K562 (cell line): ENCODE data around the gene VSIG4. TPM values are rescaled to one million over a fixed set of nuclear protein-coding genes. Genes with fewer than 3 reads are reported as not detected.

Experiments
- BRD9 ChIP-seq: fragments of 450-650 bp; IDR thresholded peaks from 2 replicates; pipeline ENCODE4 v1.6.1; 2018; ENCODE audit warnings: low read depth; ENCODE audit not compliant: partially characterized antibody
- CSDE1 ChIP-seq, 2 experiments: fragments of 450-650 bp; IDR thresholded peaks; 2 replicates each; pipeline ENCODE4 v1.6.1; 2016; ENCODE audit warnings: mild to moderate bottlenecking in 1 of 2
- HMG20B ChIP-seq: fragments of 250-450 bp; sonication (Bioruptor Pico); IDR thresholded peaks from 2 replicates; pipeline ENCODE4 v1.5.0; 2021; ENCODE audit warnings: mild to moderate bottlenecking
- MIER1 ChIP-seq: fragments of 450-650 bp; IDR thresholded peaks from 2 replicates; pipeline ENCODE4 v1.6.1; 2016; ENCODE audit warnings: antibody characterized with exemption, mild to moderate bottlenecking, low read depth
- NCOA4 ChIP-seq: fragments of 450-650 bp; IDR thresholded peaks from 2 replicates; pipeline ENCODE4 v1.6.1; 2018; ENCODE audit warnings: mild to moderate bottlenecking; ENCODE audit not compliant: partially characterized antibody
- NFE2L1 ChIP-seq: fragments of 450-650 bp; IDR thresholded peaks from 2 replicates; pipeline ENCODE4 v1.6.1; 2016; ENCODE audit warnings: missing genetic modification characterization, low read depth, mild to moderate bottlenecking, missing compliant biosample characterization, moderate library complexity, borderline replicate concordance
- NFYB ChIP-seq: IDR thresholded peaks from 2 replicates; pipeline ENCODE4 v1.6.1; 2011; ENCODE audit warnings: mild to moderate bottlenecking, moderate library complexity; ENCODE audit not compliant: insufficient read length; ENCODE audit errors: extremely low read depth
- POU5F1 ChIP-seq: fragments of 150-350 bp; IDR thresholded peaks from 2 replicates; pipeline ENCODE4 v1.6.1; 2014; ENCODE audit warnings: borderline replicate concordance, low read length, low read depth, mild to moderate bottlenecking; ENCODE audit not compliant: partially characterized antibody
- RCOR1 ChIP-seq, 2 experiments: IDR thresholded peaks; 2 replicates each; pipeline ENCODE4 v1.6.1; 2012; ENCODE audit warnings: low read depth in 2 of 2, low read length in 2 of 2, borderline replicate concordance in 1 of 2, improper control_type of control experiment in 1 of 2
- TSC22D4 ChIP-seq: fragments of 450-650 bp; IDR thresholded peaks from 2 replicates; pipeline ENCODE4 v1.6.1; 2016; ENCODE audit warnings: missing genetic modification characterization, missing biosample characterization, control low read depth
- polyA plus RNA-seq, 8 experiments: library from polyadenylated mRNA; depleted of rRNA in 4 of 8; stranded (reverse) in 5 of 8; unstranded in 3 of 8; fragments of >200 nt; fragmentation: Nextera tagmentation in 2 of 8; fragmentation: Illumina TruSeq in 1 of 8; extraction: Ambion mirVana in 2 of 8; extraction: Trizol in 1 of 8; gene quantifications; 2 replicates each; pipeline versions ENCODE4 v1.2.1 to v1.2.3, GENCODE V29; 2011 to 2014; ENCODE audit warnings: inconsistent platforms in 1 of 8, missing spikeins in 1 of 8
- total RNA-seq, 7 experiments: library from RNA; depleted of rRNA in 6 of 7; stranded (reverse); fragments of >200 nt in 6 of 7; fragmentation: Illumina TruSeq in 2 of 7; extraction: Trizol in 2 of 7; gene quantifications; 2 replicates each; pipeline versions ENCODE4 v1.2.1 to v1.2.3, GENCODE V29; 2011 to 2021; ENCODE audit warnings: low replicate concordance in 1 of 7
- TF ChIP-seq, protein P1 (sequence below): sonication (generic); formaldehyde crosslinking; IDR thresholded peaks from 2 replicates; pipeline ENCODE4 v1.8.0; 2022; ENCODE audit warnings: mild to moderate bottlenecking, missing genetic modification reagents, borderline replicate concordance
- TF ChIP-seq, protein P2 (sequence below): fragments of 250-450 bp; sonication (Bioruptor Pico); IDR thresholded peaks from 2 replicates; pipeline ENCODE4 v1.4.0; 2020; ENCODE audit warnings: mild to moderate bottlenecking
- TF ChIP-seq, protein P3 (sequence below): fragments of 450-650 bp; IDR thresholded peaks from 2 replicates; pipeline ENCODE4 v1.6.1; 2017; ENCODE audit warnings: antibody characterized with exemption, mild to moderate bottlenecking
- TF ChIP-seq, protein P4 (sequence below): fragments of 450-650 bp; IDR thresholded peaks from 2 replicates; pipeline ENCODE4 v1.6.1; 2017; ENCODE audit warnings: mild to moderate bottlenecking, moderate library complexity
- TF ChIP-seq, protein P5 (sequence below): fragments of 250-450 bp; sonication (Bioruptor Pico); IDR thresholded peaks from 2 replicates; pipeline ENCODE4 v1.9.0; 2021; ENCODE audit warnings: mild to moderate bottlenecking, inconsistent platforms

The VSIG4 gene
- total and polyA plus RNA-seq, 9 of the 15 experiments (the other 6 are each of a cell fraction or from before 2014, with no cell fraction given): 0.22 to 1.6 (median 0.46) TPM; not detected in 1

DNA sequence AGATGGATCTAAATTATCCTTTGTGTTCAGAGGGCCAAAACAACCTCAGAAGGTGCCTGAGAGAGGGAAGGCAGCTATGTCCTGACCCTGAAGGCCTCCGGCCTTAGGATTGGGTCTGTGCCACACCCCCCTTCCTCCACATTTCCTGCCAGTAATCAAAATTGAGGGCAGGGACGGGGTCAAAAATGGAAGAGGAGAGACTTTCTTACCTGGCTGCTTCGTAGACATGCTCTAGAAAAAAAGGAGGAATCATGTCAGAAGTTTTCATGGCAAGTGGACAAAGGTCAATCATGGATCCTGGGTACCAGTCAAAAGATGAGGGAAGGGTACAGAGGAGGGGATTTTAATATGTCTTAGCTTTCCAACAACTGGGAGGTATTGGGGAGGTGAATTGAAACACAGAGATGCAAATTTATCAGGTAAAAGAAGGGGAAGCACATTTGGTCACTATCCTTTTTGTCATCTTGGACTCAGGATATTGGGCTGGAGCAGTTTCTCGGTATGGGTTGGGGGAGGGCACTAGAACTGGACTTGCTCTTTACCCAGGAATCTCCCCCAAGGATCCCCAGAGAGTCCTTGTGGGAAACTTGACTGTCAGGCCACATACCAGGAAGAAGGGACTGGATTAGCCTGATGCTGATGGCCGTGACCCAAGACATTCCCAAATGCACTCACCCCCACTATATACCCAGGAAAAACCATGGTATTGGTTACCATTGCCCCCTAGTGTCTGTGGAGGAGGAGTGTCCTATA is 17.1 kb downstream of the VSIG4 start (continued):
- TF ChIP-seq RCOR1 (IDR thresholded peaks at IDR 0.05; ENCODE audit: borderline replicate concordance in 1 of 2, low read depth in 2 of 2, low read length in 2 of 2) (no peak), POU5F1 (no peak), NFYB (no peak), CSDE1 (IDR thresholded peaks at IDR 0.05) (no peak), NCOA4 (no peak), TSC22D4 (tag) (no peak), MIER1 (no peak), BRD9 (no peak), HMG20B (CRISPR knock-in tag) (peak; percentile 67; the same call in 1 of the 2 replicates), NFE2L1 (tag) (no peak)
- TF ChIP-seq, protein P1, sequence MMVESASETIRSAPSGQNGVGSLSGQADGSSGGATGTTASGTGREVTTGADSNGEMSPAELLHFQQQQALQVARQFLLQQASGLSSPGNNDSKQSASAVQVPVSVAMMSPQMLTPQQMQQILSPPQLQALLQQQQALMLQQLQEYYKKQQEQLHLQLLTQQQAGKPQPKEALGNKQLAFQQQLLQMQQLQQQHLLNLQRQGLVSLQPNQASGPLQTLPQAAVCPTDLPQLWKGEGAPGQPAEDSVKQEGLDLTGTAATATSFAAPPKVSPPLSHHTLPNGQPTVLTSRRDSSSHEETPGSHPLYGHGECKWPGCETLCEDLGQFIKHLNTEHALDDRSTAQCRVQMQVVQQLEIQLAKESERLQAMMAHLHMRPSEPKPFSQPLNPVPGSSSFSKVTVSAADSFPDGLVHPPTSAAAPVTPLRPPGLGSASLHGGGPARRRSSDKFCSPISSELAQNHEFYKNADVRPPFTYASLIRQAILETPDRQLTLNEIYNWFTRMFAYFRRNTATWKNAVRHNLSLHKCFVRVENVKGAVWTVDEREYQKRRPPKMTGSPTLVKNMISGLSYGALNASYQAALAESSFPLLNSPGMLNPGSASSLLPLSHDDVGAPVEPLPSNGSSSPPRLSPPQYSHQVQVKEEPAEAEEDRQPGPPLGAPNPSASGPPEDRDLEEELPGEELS: no peak
- TF ChIP-seq, protein P2, sequence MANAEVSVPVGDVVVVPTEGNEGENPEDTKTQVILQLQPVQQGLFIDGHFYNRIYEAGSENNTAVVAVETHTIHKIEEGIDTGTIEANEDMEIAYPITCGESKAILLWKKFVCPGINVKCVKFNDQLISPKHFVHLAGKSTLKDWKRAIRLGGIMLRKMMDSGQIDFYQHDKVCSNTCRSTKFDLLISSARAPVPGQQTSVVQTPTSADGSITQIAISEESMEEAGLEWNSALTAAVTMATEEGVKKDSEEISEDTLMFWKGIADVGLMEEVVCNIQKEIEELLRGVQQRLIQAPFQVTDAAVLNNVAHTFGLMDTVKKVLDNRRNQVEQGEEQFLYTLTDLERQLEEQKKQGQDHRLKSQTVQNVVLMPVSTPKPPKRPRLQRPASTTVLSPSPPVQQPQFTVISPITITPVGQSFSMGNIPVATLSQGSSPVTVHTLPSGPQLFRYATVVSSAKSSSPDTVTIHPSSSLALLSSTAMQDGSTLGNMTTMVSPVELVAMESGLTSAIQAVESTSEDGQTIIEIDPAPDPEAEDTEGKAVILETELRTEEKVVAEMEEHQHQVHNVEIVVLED (CRISPR knock-in tag): no peak
- TF ChIP-seq, protein P3, sequence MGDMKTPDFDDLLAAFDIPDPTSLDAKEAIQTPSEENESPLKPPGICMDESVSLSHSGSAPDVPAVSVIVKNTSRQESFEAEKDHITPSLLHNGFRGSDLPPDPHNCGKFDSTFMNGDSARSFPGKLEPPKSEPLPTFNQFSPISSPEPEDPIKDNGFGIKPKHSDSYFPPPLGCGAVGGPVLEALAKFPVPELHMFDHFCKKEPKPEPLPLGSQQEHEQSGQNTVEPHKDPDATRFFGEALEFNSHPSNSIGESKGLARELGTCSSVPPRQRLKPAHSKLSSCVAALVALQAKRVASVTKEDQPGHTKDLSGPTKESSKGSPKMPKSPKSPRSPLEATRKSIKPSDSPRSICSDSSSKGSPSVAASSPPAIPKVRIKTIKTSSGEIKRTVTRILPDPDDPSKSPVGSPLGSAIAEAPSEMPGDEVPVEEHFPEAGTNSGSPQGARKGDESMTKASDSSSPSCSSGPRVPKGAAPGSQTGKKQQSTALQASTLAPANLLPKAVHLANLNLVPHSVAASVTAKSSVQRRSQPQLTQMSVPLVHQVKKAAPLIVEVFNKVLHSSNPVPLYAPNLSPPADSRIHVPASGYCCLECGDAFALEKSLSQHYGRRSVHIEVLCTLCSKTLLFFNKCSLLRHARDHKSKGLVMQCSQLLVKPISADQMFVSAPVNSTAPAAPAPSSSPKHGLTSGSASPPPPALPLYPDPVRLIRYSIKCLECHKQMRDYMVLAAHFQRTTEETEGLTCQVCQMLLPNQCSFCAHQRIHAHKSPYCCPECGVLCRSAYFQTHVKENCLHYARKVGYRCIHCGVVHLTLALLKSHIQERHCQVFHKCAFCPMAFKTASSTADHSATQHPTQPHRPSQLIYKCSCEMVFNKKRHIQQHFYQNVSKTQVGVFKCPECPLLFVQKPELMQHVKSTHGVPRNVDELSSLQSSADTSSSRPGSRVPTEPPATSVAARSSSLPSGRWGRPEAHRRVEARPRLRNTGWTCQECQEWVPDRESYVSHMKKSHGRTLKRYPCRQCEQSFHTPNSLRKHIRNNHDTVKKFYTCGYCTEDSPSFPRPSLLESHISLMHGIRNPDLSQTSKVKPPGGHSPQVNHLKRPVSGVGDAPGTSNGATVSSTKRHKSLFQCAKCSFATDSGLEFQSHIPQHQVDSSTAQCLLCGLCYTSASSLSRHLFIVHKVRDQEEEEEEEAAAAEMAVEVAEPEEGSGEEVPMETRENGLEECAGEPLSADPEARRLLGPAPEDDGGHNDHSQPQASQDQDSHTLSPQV: no peak
- TF ChIP-seq, protein P4, sequence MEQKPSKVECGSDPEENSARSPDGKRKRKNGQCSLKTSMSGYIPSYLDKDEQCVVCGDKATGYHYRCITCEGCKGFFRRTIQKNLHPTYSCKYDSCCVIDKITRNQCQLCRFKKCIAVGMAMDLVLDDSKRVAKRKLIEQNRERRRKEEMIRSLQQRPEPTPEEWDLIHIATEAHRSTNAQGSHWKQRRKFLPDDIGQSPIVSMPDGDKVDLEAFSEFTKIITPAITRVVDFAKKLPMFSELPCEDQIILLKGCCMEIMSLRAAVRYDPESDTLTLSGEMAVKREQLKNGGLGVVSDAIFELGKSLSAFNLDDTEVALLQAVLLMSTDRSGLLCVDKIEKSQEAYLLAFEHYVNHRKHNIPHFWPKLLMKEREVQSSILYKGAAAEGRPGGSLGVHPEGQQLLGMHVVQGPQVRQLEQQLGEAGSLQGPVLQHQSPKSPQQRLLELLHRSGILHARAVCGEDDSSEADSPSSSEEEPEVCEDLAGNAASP: no peak
- TF ChIP-seq, protein P5, sequence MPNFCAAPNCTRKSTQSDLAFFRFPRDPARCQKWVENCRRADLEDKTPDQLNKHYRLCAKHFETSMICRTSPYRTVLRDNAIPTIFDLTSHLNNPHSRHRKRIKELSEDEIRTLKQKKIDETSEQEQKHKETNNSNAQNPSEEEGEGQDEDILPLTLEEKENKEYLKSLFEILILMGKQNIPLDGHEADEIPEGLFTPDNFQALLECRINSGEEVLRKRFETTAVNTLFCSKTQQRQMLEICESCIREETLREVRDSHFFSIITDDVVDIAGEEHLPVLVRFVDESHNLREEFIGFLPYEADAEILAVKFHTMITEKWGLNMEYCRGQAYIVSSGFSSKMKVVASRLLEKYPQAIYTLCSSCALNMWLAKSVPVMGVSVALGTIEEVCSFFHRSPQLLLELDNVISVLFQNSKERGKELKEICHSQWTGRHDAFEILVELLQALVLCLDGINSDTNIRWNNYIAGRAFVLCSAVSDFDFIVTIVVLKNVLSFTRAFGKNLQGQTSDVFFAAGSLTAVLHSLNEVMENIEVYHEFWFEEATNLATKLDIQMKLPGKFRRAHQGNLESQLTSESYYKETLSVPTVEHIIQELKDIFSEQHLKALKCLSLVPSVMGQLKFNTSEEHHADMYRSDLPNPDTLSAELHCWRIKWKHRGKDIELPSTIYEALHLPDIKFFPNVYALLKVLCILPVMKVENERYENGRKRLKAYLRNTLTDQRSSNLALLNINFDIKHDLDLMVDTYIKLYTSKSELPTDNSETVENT (CRISPR knock-in tag): no peak
